PC-9 (cell line): ENCODE data around the gene EPHB1. TPM values are rescaled to one million over a fixed set of nuclear protein-coding genes. Genes with fewer than 3 reads are reported as not detected.

Experiments used
- BruUV-seq: library from RNA; stranded (reverse); fragments of 400-500 nt; replicated peaks from 2 replicates; lab custom pipeline; 2021; lab: Mats Ljungman, UMichigan
- CTCF ChIA-PET: fragments of 300-600 bp; sonication (Branson Sonifier 250); formaldehyde crosslinking; loops from one replicate; lab custom pipeline; 2022; ENCODE audit warnings: antibody characterized with exemption; lab: Charles Lee
- POLR2A ChIA-PET: fragments of 300-600 bp; sonication (Branson Sonifier 250); formaldehyde crosslinking; loops from one replicate; lab custom pipeline; 2022; ENCODE audit warnings: antibody characterized with exemption; ENCODE audit not compliant: unreplicated experiment; lab: Charles Lee
- DNase-seq, 2 experiments: peaks; one replicate each; pipeline versions ENCODE4 v3.0.0 to v3.0.0-alpha.2; 2015 to 2022; ENCODE audit warnings: mixed read lengths in 1 of 2
- H2AFZ ChIP-seq: fragments of 200-600 bp; sonication (generic); 2 replicates; pipeline ENCODE4 v1.8.1; 2017; ENCODE audit warnings: antibody characterized with exemption
- H3F3A ChIP-seq: fragments of 200-600 bp; sonication (generic); 2 replicates; pipeline ENCODE4 v1.8.1; 2017; ENCODE audit warnings: antibody characterized with exemption, mild to moderate bottlenecking, low read depth; ENCODE audit not compliant: insufficient read depth
- H3K27ac ChIP-seq: fragments of 200-600 bp; sonication (generic); 2 replicates; pipeline ENCODE4 v1.6.1; 2016; ENCODE audit warnings: mixed run types
- H3K27me3 ChIP-seq: fragments of 200-600 bp; sonication (generic); 2 replicates; pipeline ENCODE4 v1.6.1; 2016; ENCODE audit warnings: low read depth, mixed run types; ENCODE audit not compliant: insufficient read depth
- H3K36me3 ChIP-seq: fragments of 200-600 bp; sonication (generic); 2 replicates; pipeline ENCODE4 v1.6.1; 2016; ENCODE audit warnings: low read depth, mixed run types
- H3K4me1 ChIP-seq: fragments of 200-600 bp; sonication (generic); replicated peaks from 2 replicates; pipeline ENCODE4 v1.6.1; 2016; ENCODE audit warnings: mixed run types; ENCODE audit not compliant: insufficient read depth
- H3K4me2 ChIP-seq: fragments of 200-600 bp; sonication (generic); 2 replicates; pipeline ENCODE4 v1.6.1; 2017; ENCODE audit warnings: mixed run types
- H3K4me3 ChIP-seq: fragments of 200-600 bp; sonication (generic); 2 replicates; pipeline ENCODE4 v1.6.1; 2016; ENCODE audit warnings: mixed run types
- H3K79me2 ChIP-seq: fragments of 200-600 bp; sonication (generic); 2 replicates; pipeline ENCODE4 v1.6.1; 2017; ENCODE audit warnings: low read depth, mixed run types
- H3K9me2 ChIP-seq: fragments of 200-600 bp; sonication (generic); 2 replicates; pipeline ENCODE4 v1.8.1; 2017; ENCODE audit warnings: mild to moderate bottlenecking; ENCODE audit not compliant: insufficient read depth
- H3K9me3 ChIP-seq: fragments of 200-600 bp; sonication (generic); 2 replicates; pipeline ENCODE4 v1.8.1; 2016; ENCODE audit warnings: low read depth; ENCODE audit not compliant: insufficient read depth
- H4K20me1 ChIP-seq: fragments of 200-600 bp; sonication (generic); 2 replicates; pipeline ENCODE4 v1.8.1; 2017; ENCODE audit not compliant: insufficient read depth
- CTCF ChIP-seq: fragments of 200-600 bp; sonication (generic); conservative IDR thresholded peaks from 2 replicates; pipeline ENCODE4 v1.6.1; 2017; ENCODE audit warnings: mixed run types, antibody characterized with exemption, mild to moderate bottlenecking, moderate library complexity
- EZH2 ChIP-seq: fragments of 200-600 bp; sonication (generic); IDR thresholded peaks from 2 replicates; pipeline ENCODE4 v1.8.0; 2017; ENCODE audit warnings: antibody characterized with exemption, low read depth
- intact Hi-C: fragments of 100-400 bp; cut with micrococcal nuclease; formaldehyde crosslinking; loops from one replicate; pipeline ENCODE4 v1.10.0; 2022; ENCODE audit not compliant: unreplicated experiment
- total RNA-seq: library from RNA; stranded (reverse); gene quantifications from 2 replicates; pipeline ENCODE4 v1.2.3, GENCODE V29; 2021

EPHB1 gene
- total RNA-seq, 1 experiment from 2014 or later: 0.15 TPM

- Histone ChIP-seq H3K4me2 (no peak overlapping the region), H3K4me1 (no peaks in the 10 kb centered on the region), H3K9me2 (no peaks in the 10 kb centered on the region), H3K9me3 (no peaks in the 10 kb centered on the region), H3K4me3 (no peak overlapping the region), H3K27ac (no peak overlapping the region), H4K20me1 (no peaks in the 10 kb centered on the region), H3K36me3 (no peaks in the 10 kb centered on the region), H2AFZ (no peak overlapping the region), H3F3A (no peaks in the 10 kb centered on the region), H3K27me3 (peaks cover 9% of the 10 kb centered on the region; the same call in 1 of the 2 replicates), H3K79me2 (no peaks in the 10 kb centered on the region)
- ChIA-PET POLR2A (no interaction called here), CTCF (no interaction called here)
- DNase-seq: no peak
- BruUV-seq: no TSS peak
- intact Hi-C loops: no loop called here
- TF ChIP-seq EZH2 (no peak), CTCF (no peak)
Observed at GRCh38 chr3:134928392-134928791, 133.3 kb downstream of the EPHB1 start.

GRCh38 chr3:134928819-134929218, 133.8 kb downstream of the EPHB1 start:
- H4K20me1 ChIP-seq: no peaks in the 10 kb centered on the region
- no peaks in the 10 kb centered on the region for H3K9me3 ChIP-seq
- ChIA-PET POLR2A (no interaction called here), CTCF (no interaction called here)
- no peak overlapping the region for H2AFZ ChIP-seq
- no peaks in the 10 kb centered on the region for H3F3A ChIP-seq
- H3K36me3 ChIP-seq: no peaks in the 10 kb centered on the region
- H3K4me2 ChIP-seq: no peak overlapping the region
- TF ChIP-seq EZH2 (no peak), CTCF (no peak)
- no peak overlapping the region for H3K27ac ChIP-seq
- H3K27me3 ChIP-seq: peaks cover 9% of the 10 kb centered on the region; the same call in 1 of the 2 replicates
- H3K4me1 ChIP-seq: no peaks in the 10 kb centered on the region
- intact Hi-C loops: no loop called here
- no peak overlapping the region for H3K4me3 ChIP-seq
- BruUV-seq: no TSS peak
- H3K79me2 ChIP-seq: no peaks in the 10 kb centered on the region
- DNase-seq: no peak
- H3K9me2 ChIP-seq: no peaks in the 10 kb centered on the region

- POLR2A ChIA-PET: no interaction called here
- H3K4me2 ChIP-seq: no peak overlapping the region
- no peaks in the 10 kb centered on the region for H3K9me3 ChIP-seq
- H3K36me3 ChIP-seq: no peaks in the 10 kb centered on the region
- no peak for DNase-seq
- intact Hi-C loops: no loop called here
- no peak overlapping the region for H3K4me3 ChIP-seq
- no TSS peak for BruUV-seq
- H3K27me3 ChIP-seq: peaks cover 9% of the 10 kb centered on the region; the same call in 1 of the 2 replicates
- H3K4me1 ChIP-seq: no peaks in the 10 kb centered on the region
- H3K9me2 ChIP-seq: no peaks in the 10 kb centered on the region
- no peaks in the 10 kb centered on the region for H3K79me2 ChIP-seq
- H3K27ac ChIP-seq: no peak overlapping the region
- TF ChIP-seq EZH2: no peak
- TF ChIP-seq CTCF: no peak
- H3F3A ChIP-seq: no peaks in the 10 kb centered on the region
- no peak overlapping the region for H2AFZ ChIP-seq
- CTCF ChIA-PET: no interaction called here
- no peaks in the 10 kb centered on the region for H4K20me1 ChIP-seq
Observed at GRCh38 chr3:134929976-134930375, 134.9 kb downstream of the EPHB1 start.
